ENCODE results near the gene ODC1.
"Not testable (repeated sequence)": the region's sequence is repeated elsewhere in the genome, so short reads cannot be mapped to it uniquely, and the experiment has no call there.

The ODC1 gene

DNA sequence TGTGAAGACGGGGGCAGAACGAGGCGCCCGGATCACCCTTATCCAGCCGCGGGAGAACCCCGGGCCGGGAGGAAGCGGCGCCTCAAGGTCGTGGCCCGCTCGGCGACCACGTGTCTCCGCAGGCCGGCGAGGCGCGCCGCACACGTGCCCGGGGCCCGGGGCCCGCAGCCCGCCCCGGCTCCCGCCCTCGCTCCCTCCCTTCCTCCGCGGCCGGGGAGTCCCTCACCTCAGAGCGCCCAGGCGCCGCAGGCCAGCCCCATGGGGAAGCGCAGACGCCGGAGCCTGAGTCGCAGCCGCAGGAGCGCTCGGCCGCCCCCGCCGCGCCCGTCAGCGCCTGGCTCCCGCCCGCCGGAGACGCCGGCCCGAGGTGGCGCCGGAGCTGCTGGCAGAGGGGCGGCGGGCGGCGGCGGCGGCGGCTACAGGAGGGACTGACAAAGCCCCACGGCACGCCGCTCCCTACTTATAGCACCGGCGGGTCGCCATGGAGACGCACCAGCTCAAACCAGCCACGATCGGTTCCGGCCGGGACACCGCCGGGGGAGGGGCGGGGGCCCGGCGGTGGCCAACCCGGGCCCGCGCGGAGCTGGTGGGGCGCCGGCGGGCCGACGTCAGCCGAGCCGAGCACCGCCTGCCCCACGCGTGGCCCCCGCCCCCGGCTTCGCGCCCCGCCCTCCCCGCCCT, at the start of gene ODC1:
Gene ODC1 (minus strand): TSS at position 433 of the 681 bp plus-strand sequence. CDS start 3,295 bp downstream, outside the sequence.
- peak; percentile 88 for DNase-seq

DNA sequence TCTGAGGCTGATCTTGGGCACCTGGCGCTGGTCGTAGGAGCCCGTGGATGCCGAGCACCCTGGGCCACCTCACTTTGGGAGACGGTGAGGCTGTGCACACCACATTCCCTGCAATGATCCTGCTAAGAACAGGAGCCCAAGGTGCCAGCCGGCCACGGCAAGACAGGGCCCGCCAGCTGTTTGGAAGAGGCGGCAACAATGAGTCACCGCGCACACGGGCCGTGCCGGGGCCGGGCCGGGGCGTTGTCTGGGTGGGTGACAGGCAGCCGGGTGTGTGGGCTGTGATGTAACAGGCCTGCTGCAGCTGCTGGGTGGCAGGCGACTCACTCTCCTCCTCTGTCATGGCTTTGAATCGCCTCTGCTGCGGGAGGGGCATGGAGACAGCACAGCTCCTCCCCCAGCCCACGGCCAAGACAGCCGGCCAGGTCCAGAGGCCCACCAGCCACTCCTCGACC, 49.7 kb upstream of the ODC1 start:
- peak; percentile 43 for DNase-seq

DNA sequence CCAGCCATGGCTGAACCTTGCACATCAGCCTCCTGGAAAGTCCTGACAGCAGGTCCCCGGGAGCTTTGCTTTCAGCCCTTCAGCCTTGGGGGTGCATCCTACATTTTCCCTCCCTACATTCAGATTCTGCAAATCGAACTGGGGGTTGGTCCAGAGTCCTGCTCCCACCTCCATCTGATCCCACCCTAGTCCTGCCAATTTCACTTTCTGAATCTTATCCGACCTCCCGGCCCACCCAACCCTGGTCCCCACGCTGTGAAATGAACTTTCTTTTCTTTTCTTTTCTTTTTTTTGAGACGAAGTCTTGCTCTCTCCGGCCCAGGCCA, 47.8 kb upstream of the ODC1 start:
- no peak for DNase-seq

DNA sequence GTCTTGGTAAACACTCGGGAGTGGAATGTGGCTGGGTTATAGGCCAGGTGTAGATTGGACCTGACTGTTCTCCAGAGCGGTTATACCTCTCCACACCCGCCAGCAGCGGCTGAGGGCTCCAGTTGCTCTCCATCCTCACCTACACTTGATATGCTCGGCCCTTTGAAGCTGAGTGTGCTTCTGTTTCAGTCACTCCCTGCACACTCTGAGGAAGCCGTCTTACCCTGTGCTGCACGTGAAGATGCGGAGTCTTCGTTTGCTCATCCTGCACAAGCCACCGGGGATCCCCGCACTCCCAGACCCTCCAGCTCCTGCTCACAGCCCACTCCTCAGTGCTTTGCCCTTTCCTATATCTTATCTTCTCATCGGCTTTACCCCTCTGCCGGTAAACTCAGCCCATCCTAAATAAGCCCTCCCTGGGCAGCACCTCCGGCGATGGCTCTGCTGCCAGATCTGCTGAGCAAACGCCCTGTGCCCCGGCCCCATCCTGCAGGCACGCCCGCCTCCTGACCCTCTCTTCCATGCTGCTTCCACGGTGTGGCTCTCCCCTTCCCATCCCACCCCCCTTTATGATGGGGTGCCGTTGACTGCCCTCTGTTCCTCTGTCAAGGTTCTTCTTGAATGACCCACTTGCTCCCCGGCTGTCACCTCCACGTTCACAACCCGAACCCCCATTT, 47.3 kb upstream of the ODC1 start:
- no peak for DNase-seq

DNA sequence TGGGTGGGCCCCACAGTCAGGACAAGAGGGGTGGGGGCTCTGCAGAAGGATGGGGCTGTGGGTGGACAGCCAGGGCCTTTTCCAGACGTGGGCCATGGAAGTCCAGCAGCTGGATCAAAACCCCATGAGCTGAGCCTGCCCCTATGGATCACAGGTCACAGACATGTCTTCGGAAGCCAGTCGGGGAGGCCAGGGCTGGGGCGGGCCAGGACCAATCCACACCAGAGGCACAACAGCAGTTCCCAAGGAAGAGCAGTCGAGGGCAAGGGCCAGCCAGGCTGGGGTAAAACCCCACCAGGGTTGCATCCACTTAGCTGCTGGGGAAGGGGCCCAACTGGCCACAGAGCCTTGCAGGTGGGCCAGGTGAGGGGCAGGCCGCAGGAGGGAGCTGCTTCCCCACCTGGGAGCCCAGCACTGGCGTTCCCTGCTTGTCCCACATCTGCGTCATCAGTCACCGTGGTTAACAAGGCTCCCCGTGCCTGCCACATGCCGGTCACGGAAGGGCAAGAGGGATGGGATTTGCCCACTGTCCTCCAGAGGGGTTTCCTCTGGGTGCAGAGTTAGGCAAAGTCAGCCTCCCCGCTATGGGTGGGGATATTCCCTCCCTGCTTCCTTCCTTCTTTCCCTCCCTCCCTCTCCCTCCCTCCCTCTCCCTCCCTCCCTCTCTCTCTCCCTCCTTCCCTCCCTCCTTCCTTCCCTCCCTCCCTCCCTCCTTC, 46.4 kb upstream of the ODC1 start:
- DNase-seq, result no peak

DNA sequence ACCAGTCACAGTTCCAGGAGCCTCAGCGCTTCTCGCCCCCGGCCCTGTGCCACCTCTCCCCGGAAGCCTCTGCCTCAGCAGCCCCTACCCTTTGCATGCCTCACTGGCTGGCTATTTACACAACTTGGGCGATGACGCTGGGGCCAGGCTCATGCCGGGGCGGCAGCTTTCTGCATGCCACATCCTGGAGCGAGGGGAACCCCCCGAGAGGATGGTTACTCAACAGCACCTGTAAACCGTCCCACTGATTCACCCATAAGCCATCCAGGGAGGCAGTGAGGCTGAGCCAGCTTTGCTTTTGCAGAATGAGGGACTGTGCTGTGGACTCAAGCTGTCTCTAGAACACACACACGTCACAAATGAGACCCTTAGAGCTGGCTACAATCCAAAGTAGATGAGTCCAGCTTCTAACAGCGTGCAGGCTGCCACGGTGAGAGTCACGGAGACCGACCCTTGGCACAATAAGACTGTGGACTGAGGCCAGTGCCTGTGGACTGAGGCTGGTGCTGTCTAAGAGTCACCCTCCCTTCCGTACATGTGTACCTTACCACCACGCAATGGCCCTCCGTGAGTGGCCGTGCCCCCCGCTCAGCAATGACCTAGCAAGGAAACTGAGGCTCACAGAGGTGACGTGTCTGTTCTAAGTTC, 45.6 kb upstream of the ODC1 start:
- no peak for DNase-seq

DNA sequence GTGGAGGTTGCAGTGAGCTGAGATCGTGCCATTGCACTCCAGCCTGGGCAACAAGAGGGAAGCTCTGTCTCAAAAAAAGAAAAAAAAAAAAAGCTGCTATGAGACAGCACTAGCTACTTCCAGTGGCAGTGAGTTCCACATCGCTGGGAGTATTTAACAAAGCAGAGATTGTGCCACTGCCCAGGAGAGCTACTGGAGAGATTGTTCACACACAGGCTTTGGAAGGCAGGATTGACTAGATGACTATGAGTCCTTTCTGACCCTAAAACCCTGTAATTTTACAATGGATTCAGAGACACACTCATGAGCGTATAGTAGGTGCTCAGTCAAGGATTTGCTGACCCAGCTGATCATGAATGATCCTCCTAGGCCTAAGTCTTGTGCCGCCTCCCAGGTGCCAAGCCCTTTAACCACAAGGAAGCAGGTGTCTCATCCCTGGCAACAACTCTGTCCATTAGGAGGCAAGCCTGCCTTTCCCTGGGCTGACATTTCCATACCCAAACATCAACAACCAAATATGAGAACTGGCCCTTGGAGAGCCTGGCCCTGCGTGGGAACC, 45.0 kb upstream of the ODC1 start:
- DNase-seq, result no peak

DNA sequence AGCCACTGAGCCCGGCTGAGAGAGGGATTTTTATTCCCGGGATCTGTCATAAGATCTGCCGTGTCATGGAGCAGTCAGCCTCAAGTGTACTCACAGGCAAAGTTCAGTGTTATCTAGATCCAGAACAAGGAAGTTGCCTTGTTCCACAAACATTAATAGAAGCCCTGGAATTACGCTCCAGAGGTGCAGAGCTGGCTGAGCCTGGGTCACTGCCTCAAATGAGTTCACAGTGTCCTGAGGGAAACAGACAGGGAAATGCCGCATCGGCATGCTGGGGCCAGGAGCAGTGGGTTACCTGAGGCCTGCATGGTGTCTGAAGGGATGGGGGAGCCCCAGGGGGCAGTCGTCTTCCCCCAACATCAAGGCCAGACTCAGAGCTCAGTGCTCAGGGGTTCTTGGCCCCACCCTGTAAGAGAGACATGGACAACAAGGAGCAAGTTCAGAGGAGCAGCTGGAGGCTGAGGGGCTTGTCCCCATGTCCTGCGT, 42.7 kb upstream of the ODC1 start:
- DNase-seq, result no peak

DNA sequence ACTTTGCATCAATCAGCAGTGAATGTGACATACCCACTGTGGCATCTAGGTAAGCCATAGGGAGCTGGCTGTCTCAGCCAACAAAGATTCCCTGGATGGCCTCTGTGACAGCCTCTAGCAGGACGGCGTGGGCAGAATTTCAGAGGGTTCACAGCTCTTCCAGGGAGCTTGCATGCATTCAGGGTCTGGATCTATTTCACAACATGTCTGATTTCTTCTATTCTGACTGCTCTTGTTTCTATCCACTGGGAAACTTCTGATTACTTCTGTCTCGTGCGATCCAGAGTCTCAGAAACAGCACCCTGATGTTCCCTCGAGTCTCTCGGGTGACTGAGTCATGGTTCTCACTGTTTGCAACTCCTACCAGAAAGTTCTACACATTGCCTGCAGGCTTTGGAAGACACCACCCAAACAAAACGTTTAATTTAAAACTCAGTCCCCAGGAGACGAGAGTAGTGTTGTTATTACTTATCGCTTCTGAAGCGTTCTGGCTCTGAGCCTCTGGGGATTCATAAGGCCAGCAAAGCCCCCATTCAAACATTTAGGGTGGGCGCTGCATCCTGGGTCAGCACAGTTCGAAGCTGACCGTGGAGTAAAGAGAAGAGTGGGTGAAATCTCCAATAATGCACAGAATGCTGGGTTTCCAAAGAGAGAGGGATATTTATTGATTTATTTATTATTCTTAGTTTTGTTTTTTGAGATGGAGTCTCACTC, 41.9 kb upstream of the ODC1 start:
- DNase-seq, result no peak

DNA sequence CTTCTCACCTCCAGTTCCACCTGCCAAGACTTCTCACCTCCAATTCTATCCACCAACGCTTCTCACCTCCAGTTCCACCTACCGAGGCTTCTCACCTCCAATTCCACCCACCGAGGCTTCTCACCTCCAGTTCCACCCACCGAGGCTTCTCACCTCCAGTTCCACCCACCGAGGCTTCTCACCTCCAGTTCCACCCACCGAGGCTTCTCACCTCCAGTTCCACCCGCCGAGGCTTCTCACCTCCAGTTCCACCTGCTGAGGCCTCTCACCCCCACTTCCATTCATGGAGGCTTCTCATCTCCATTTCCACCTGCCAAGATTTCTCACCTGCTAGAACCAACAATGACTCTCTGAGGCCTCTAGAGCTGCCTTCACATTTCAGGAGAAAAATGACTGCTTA, 40.0 kb upstream of the ODC1 start:
- not testable (repeated sequence) for DNase-seq

DNA sequence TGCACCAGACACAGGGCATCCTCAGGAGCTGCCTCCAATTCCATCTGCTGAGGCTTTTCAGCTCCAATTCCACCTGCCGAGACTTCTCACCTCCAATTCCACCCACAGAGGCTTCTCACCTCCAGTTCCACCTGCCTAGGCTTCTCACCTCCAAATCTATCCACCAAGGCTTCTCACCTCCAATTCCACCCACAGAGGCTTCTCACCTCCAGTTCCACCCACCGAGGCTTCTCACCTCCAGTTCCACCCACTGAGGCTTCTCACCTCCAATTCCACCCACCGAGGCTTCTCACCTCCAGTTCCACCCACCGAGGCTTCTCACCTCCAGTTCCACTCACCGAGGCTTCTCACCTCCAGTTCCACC, 39.6 kb upstream of the ODC1 start:
- not testable (repeated sequence) for DNase-seq

DNA sequence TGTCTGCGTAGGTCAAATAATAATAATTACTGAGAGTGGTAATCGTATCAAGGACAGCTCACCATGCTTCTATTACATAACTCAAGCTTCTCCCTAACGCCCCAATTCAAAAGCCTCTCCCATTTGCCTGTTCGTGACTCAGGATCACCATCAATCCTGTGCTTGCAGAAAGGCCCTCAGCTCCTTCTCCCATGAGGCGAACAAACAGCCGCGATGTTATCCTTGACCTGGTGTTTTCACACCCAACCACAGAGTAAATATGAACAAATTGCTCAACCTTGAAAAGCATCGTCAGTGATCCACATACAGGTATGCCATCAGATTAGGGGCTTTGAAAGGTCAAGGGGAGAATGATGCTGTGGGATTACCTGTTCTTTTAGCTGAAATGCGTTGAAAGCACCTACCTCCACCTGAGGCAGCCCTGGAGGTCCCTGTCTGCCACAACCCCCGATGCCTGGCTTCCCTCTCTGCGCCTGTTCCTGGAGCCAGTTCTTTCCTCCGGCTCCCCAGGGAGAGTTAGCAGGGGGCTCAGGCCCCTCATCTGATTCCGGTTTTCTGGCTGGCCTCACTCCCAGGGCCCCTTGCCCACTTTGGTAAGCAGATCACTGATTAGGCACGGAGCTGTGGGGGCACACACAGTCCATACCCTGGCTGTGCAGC, 39.1 kb upstream of the ODC1 start:
- DNase-seq, result peak; percentile 6

DNA sequence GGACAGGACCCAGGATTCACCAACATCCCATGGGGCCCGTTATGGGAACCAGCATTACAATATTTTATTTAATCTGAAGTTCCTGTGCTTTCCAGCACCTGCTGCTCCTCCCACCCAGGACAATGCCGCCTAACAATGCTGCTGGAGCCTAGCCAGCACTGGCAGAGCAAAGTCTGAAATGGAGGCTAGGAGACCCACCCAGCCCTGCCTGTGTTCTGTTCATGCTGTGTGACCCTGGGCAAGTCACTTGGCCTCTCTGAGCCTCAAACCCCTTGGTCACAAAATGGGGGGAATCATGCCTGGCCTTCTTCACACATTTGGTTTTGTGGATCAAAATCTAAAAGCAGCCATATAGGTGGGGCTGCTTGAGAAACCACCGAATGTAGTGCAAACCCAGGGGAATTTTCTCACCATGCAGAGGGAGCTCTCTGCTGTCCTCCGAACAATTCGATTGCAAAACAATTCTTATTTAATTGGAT, 38.5 kb upstream of the ODC1 start:
- no peak for DNase-seq

DNA sequence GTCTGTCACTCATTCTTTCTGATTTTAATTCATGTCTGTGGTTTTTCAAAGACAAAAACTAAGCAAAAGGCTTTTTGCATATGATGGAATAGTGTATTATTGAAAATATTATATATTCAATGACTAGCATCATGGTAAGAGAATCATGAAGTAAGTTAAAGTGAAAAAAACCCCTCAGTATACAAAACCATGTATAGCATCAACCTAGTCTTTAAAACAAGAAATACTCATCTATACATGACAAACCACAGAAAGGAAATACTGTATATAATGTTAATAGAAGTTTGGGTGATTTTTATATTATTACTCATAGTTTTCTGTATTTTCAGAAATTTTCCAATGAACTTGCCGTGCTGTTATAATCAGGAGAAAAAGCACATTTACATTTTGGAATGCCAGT, 38.0 kb upstream of the ODC1 start:
- DNase-seq, result no peak

DNA sequence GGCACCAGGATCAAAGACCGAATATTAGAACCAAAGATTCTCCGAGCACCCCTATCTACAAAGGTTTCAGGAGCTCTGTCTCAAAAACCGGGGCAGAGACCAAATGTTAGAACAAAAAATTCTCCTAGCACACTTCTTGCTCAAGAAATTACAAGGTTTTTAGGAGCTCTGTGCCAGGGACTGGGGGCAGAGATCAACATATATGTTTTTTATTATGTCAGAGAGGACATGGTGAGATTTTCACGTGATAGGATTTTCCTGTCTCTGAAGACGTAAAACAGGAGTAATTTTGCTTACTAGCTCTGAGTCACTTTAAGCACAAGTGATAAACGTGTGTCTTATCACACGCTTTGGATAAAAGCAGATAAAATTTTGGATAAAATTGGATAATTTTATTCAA, 34.8 kb upstream of the ODC1 start:
- no peak for DNase-seq

DNA sequence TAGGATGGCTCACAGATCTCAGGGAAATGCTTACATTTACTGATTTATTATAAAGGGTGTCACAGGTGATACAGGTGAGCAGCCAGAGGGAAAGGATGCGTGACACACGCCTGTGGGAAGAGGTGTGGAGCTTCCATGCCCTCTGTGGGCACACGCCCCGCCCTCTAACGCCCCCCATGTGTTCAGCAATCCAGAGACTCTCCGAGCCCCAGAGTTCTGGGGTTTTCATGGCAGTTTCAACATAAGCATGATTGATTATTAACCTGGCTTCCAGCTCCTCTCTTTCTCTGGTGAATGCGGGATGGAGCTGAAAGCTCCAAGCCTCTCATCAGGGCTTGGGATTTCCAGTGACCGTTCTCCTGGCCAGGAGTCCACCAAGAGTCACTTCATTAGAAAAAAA, 34.3 kb upstream of the ODC1 start:
- no peak for DNase-seq

DNA sequence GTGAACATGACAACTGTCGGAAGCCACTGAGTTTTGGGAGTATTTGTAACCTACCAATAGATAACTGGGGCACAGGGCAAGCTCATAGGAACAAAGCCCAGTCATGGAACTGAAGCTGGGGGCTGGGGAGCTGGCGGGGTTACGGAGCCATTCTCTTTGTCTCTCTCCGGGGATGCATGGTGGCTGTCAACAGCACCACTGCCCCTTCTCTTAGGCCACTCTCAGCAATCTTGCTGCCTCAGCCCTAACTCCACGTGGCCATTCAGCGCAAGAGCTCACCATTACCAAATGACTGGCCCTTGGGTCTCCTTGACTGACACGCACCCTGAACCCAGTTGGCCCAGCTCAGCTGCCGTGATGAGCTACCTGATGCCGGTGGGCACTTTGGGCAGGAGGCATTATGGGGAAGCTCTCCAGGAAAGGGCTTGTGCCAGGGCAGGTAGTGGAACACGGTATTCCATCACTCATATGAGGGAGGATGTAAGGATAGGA, 33.6 kb upstream of the ODC1 start:
- no peak for DNase-seq

DNA sequence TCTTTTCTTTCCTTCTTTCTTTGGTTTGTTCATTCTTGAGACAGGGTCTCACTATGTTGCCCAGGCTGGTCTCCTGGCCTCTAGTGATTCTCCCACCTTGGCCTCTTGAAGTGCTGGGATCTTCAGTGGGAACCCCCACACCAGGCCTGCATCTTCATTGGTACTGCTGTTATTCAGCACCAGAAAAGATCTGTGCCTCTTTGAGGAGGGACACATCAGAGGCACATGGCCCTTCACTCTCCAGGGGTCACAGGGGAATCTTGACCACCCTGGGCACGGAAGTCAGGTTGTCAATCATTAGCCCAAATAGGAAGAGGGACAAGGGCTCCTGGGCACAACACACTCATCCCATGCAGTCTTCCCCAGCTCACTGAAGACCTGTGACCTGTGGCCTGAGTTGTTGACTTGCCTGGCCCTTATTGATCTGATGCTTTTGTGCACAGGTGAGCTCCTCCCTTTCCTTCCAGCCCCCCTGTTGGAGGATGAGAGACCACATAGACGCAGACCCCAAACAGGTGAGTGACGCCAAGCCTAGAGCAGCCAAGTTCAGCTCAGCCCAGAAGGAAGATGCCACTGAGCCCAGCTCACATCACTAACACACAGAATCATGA, 33.0 kb upstream of the ODC1 start:
- DNase-seq, result no peak

DNA sequence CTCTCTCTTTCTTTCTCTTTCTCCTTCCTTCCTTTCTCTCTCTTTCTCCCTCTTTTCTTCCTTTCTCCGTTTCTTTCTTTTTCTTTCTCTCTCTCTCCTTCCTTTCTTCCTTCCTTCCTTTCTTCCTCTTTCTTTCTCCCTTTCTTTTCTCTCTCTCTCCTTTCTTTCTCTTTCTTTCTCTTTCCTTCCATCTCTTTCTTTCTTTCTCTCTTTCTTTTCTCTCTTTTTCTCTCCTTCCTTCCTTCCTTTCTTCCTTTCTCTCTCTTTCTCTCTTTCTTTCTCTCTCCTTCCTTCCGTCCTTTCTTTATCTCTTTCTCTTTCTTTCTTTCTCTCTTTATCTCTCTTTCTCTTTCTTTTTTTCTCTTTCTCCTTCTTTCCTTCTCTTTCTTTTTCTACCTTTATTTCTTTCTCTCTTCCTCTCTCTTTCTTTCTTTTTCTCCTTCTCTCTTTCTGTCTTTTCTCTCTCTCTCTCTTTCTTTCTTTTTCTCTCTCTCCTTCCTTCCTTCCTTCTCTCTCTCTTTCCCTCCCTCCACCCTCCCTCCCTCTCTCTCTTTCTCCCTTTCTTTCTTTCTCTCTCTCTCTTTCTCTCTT, 32.3 kb upstream of the ODC1 start:
- DNase-seq, result no peak

DNA sequence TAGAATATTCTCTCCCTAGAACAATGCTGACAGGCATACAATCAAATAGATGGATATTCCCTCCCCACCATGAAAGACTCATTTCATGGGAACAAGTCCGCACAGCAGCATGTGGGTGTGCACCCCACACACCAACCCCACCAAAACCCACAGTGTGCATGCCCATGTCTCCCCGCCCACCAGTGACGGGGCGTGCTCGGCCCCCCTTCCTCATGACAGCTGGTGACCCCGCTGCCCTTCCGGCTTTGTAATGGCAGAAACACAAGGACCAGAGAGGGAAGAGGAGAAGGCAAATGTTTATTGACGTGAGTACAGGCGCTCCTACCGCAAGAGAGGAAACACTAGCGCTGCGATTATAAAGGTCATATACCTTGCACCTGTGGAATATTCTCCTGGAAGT, 30.8 kb upstream of the ODC1 start:
- DNase-seq, result no peak

DNA sequence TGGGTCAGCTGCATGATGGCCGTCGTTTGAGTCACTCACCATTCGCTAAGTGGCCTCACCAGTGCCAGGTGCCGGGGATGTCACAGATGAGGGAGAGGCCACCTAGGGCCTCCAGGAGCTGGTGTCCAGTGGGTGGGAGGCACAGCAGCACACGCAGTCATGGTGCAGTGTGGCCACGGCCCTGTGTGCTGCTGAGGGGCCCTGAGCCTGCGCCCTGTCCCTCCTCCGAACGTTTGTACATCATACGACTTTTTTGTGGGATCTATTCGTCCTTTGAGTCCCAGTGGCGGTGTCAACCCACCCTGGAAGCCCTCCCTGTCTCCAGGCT, 30.1 kb upstream of the ODC1 start:
- no peak for DNase-seq
